Stomach (tissue), 9 donors: ENCODE results near the gene LRRC15. TPM values are rescaled to one million over a fixed set of nuclear protein-coding genes. Genes with fewer than 3 reads are reported as not detected.
A peak's percentile ranks its signal among the peaks of the same experiment; 100 is the strongest.

Experiments
- DNase-seq, 2 donors: peaks; one replicate each; pipeline versions ENCODE4 v3.0.0 to v3.0.0-alpha.2; 2013 to 2019
- H3K27ac ChIP-seq, 5 donors: fragments of 200-600 bp in 4 of 5; sonication (generic) in 4 of 5; one replicate each; pipeline ENCODE4 v1.5.1; 2013 to 2019; ENCODE audit warnings: mild to moderate bottlenecking in 1 of 5, moderate library complexity in 1 of 5
- H3K27me3 ChIP-seq, 3 donors: fragments of 200-600 bp; sonication (generic); one replicate each; pipeline ENCODE4 v1.5.1; 2017 to 2019; ENCODE audit warnings: mixed run types in 1 of 3
- H3K36me3 ChIP-seq, 4 donors: fragments of 200-600 bp; sonication (generic); 1 replicate in 3 of 4; 2 replicates in 1 of 4; pipeline ENCODE4 v1.5.1; 2016 to 2019
- H3K4me1 ChIP-seq, 4 donors: fragments of 200-600 bp; sonication (generic); one replicate each; pipeline ENCODE4 v1.5.1; 2016 to 2019
- H3K4me3 ChIP-seq, 4 donors: fragments of 200-600 bp; sonication (generic) in 3 of 4; one replicate each; pipeline ENCODE4 v1.5.1; 2016 to 2019; ENCODE audit warnings: mild to moderate bottlenecking in 1 of 4
- H3K9me3 ChIP-seq, 4 donors: fragments of 200-600 bp; sonication (generic); one replicate each; pipeline ENCODE4 v1.5.1; 2016 to 2019
- CTCF ChIP-seq, 7 experiments: fragments of 450-650 bp in 4 of 7; fragments of 200-600 bp in 3 of 7; sonication (generic) in 3 of 7; IDR thresholded peaks; one replicate each; pipeline ENCODE4 v1.5.1; 2016 to 2019; ENCODE audit warnings: antibody characterized with exemption in 7 of 7, control low read depth in 2 of 7, mild to moderate bottlenecking in 1 of 7
- EP300 ChIP-seq: sonication (generic); formaldehyde crosslinking; IDR thresholded peaks from one replicate; pipeline ENCODE4 v1.6.1; 2017; ENCODE audit warnings: antibody characterized with exemption
- POLR2A ChIP-seq, 4 donors: fragments of 450-650 bp; IDR thresholded peaks; one replicate each; pipeline ENCODE4 v1.6.1; 2016; ENCODE audit warnings: antibody characterized with exemption in 4 of 4, control low read depth in 2 of 4, mild to moderate bottlenecking in 1 of 4, moderate library complexity in 1 of 4
- POLR2AphosphoS5 ChIP-seq, 3 donors: sonication (generic); formaldehyde crosslinking; IDR thresholded peaks; one replicate each; pipeline ENCODE4 v1.6.1; 2016; ENCODE audit warnings: antibody characterized with exemption in 3 of 3
- WGBS, 5 donors: extraction: QIAGEN DNeasy Blood & Tissue Kit in 3 of 5; methylation state at CpG; one replicate each; pipeline versions ENCODE4 v1.1.5 to v1.1.7; 2013 to 2018; 5-methylcytosine and 5-hydroxymethylcytosine counted together
- intact Hi-C: fragments of 100-400 bp; cut with DNase I; formaldehyde crosslinking; loops from one replicate; pipeline ENCODE4 v1.15.1; 2023; ENCODE audit warnings: low total_unique reads
- polyA plus RNA-seq, 3 donors: library from polyadenylated mRNA; stranded (reverse); fragments of 200-250 nt; gene quantifications; one replicate each; pipeline ENCODE4 v1.2.3, GENCODE V29; 2013
- total RNA-seq, 5 donors: library from RNA; depleted of rRNA; stranded (reverse); fragments of >200 nt; gene quantifications; one replicate each; pipeline versions ENCODE4 v1.1.0 to v1.2.3, GENCODE V29; 2014 to 2016
- donor health status: healthy with polysubstance abuse.
- donor health status: Bipolar disorder and iron deficiency.
- donor health status: healthy.

Gene LRRC15
- total and polyA plus RNA-seq, 8 donors, result 0.03 to 1.7 (median 0.43) TPM; not detected in 3

- Histone ChIP-seq H3K27me3 (peaks cover 0 to 3% (median 0%) of the 10 kb centered on the region in 3 donors), H3K9me3 (peaks cover 0 to 14% (median 11%) of the 10 kb centered on the region in 4 donors), H3K4me1 (peaks cover 8 to 45% (median 33%) of the 10 kb centered on the region in 4 donors), H3K4me3 (peak overlapping the region; percentile 9 to 42 (median 38)), H3K36me3 (no peaks in the 10 kb centered on the region), H3K27ac (peak overlapping the region; percentile 78 to 89 (median 82))
- DNase-seq, result peak; percentile 52 to 67
- intact Hi-C loops, result no loop called here
- WGBS, 5 donors, result 30 to 48% (median 45%) methylated on average over 23 to 26 of the region's 26 CpGs
- no peak for TF ChIP-seq POLR2AphosphoS5 (IDR thresholded peaks at IDR 0.05)
These were observed 47.6 kb downstream of the LRRC15 start for GRCh38 chr3:194321693-194322640.

- no peak for TF ChIP-seq EP300
- TF ChIP-seq POLR2A (IDR thresholded peaks at IDR 0.05), result no peak
- TF ChIP-seq POLR2AphosphoS5 (IDR thresholded peaks at IDR 0.05), result no peak
- TF ChIP-seq CTCF (IDR thresholded peaks at IDR 0.05), result no peak
- Histone ChIP-seq H3K4me3 (no peak overlapping the region), H3K27ac (peak overlapping the region; percentile 78 to 89 (median 82)), H3K9me3 (peaks cover 0 to 14% (median 11%) of the 10 kb centered on the region in 4 donors), H3K27me3 (peaks cover 0 to 7% (median 0%) of the 10 kb centered on the region in 3 donors), H3K36me3 (no peaks in the 10 kb centered on the region), H3K4me1 (peaks cover 8 to 54% (median 38%) of the 10 kb centered on the region in 4 donors)
- intact Hi-C loops, result no loop called here
- DNase-seq, result peak; percentile 56 to 69
- 22 to 67% (median 49%) methylated on average over 9 to 10 of the region's 10 CpGs for WGBS, 5 donors
These were observed 48.7 kb downstream of the LRRC15 start for GRCh38 chr3:194320744-194321243.

GRCh38 chr3:194320100-194320499, 49.4 kb downstream of the LRRC15 start:
- Histone ChIP-seq H3K27me3 (peaks cover 0 to 7% (median 4%) of the 10 kb centered on the region in 3 donors), H3K27ac (peak overlapping the region; percentile 63 to 89 (median 82)), H3K9me3 (peaks cover 0 to 14% (median 11%) of the 10 kb centered on the region in 4 donors), H3K4me3 (no peak overlapping the region), H3K4me1 (peaks cover 8 to 61% (median 45%) of the 10 kb centered on the region in 4 donors), H3K36me3 (no peaks in the 10 kb centered on the region)
- TF ChIP-seq EP300, result no peak
- no peak for TF ChIP-seq CTCF (IDR thresholded peaks at IDR 0.05)
- no peak for TF ChIP-seq POLR2A (IDR thresholded peaks at IDR 0.05)
- TF ChIP-seq POLR2AphosphoS5 (IDR thresholded peaks at IDR 0.05), result no peak
- WGBS, 5 donors, result 33 to 53% (median 45%) methylated on average over 5 of the region's 5 CpGs
- intact Hi-C loops, result no loop called here
- no peak for DNase-seq

- H3K27ac ChIP-seq, result no peak overlapping the region
- H3K4me1 ChIP-seq, result peaks cover 8 to 65% (median 52%) of the 10 kb centered on the region in 4 donors
- peaks cover 0 to 11% (median 7%) of the 10 kb centered on the region in 3 donors for H3K27me3 ChIP-seq
- H3K4me3 ChIP-seq, result no peak overlapping the region
- WGBS, 5 donors, result 92 to 98% (median 95%) methylated on average over 3 of the region's 3 CpGs
- TF ChIP-seq POLR2AphosphoS5 (IDR thresholded peaks at IDR 0.05) (no peak), EP300 (no peak), POLR2A (IDR thresholded peaks at IDR 0.05) (no peak), CTCF (IDR thresholded peaks at IDR 0.05) (no peak)
- peaks cover 0 to 14% (median 11%) of the 10 kb centered on the region in 4 donors for H3K9me3 ChIP-seq
- intact Hi-C loops, result loop anchor here (5.0 kb wide), 1 partner anchor 541 kb away; no protein-coding TSS in a partner anchor
- H3K36me3 ChIP-seq, result no peaks in the 10 kb centered on the region
- DNase-seq, result no peak
These were observed 50.9 kb downstream of the LRRC15 start for GRCh38 chr3:194318511-194319161.
